HFFc6 (cell line): ENCODE results near the gene SGCE. TPM values are rescaled to one million over a fixed set of nuclear protein-coding genes. Genes with fewer than 3 reads are reported as not detected.
A peak's percentile ranks its signal among the peaks of the same experiment; 100 is the strongest.

Experiments used
- DNase-seq: peaks from one replicate; pipeline ENCODE4 v3.0.0-alpha.2; 2018
- H3K27ac Mint-ChIP-seq: 2 replicates; pipeline ENCODE4 v1.8.0; 2020; ENCODE audit warnings: mild to moderate bottlenecking, mixed read lengths
- H3K27me3 Mint-ChIP-seq: 2 replicates; pipeline ENCODE4 v1.8.0; 2021; ENCODE audit warnings: mild to moderate bottlenecking, moderate library complexity, mixed read lengths; ENCODE audit not compliant: insufficient read depth
- H3K36me3 Mint-ChIP-seq: 2 replicates; pipeline ENCODE4 v1.8.0; 2021; ENCODE audit warnings: low read depth, mixed read lengths
- H3K4me1 Mint-ChIP-seq: 2 replicates; pipeline ENCODE4 v1.8.0; 2020; ENCODE audit warnings: low read depth, mixed read lengths
- H3K4me3 Mint-ChIP-seq: 2 replicates; pipeline ENCODE4 v1.8.0; 2020; ENCODE audit warnings: mild to moderate bottlenecking, moderate library complexity, mixed read lengths
- H3K9me3 Mint-ChIP-seq: 2 replicates; pipeline ENCODE4 v1.8.0; 2020; ENCODE audit warnings: mild to moderate bottlenecking, mixed read lengths
- total RNA-seq, 6 experiments: library from RNA; stranded (reverse); fragmentation: NEBNext Ultra II Directional; extraction: Animal tissue kit (Norgen Biotek cat#: 25700); gene quantifications; 2 replicates in 1 of 6; 3 replicates in 5 of 6; pipeline ENCODE4 v1.2.3, GENCODE V29; 2021
- TF ChIP-seq, protein P1 (sequence below): fragments of 200-600 bp; sonication (generic); IDR thresholded peaks from 2 replicates; pipeline ENCODE4 v1.5.0; 2021; ENCODE audit warnings: antibody characterized with exemption, mild to moderate bottlenecking

SGCE gene
- total RNA-seq, 6 experiments from 2014 or later: 30.2 to 52.7 (median 49.0) TPM

DNA sequence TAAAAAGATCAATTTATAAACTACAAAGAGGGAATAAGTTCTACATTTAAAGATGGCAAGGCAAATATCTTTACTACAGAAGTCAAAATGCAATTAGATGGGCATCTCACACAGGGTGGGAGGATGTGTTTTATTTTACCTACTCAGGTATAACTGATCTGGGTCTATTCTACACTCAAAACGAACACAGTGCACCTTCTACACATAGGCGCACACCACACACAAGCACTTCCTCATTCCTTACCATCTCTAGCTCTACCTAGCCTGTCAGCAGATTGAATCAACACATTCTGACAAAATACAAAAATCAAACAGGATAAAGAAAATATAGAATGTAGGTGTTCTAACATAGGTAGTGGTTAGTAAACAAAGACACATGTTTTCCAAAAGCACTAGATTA, 64.8 kb downstream of the SGCE start:
- Mint-ChIP-seq H3K36me3 (peaks cover 5% of the 10 kb centered on the region; the same call in 1 of the 2 replicates), H3K9me3 (no peaks in the 10 kb centered on the region), H3K27me3 (no peaks in the 10 kb centered on the region), H3K27ac (no peak overlapping the region), H3K4me3 (no peak overlapping the region), H3K4me1 (no peaks in the 10 kb centered on the region)
- TF ChIP-seq, protein P1, sequence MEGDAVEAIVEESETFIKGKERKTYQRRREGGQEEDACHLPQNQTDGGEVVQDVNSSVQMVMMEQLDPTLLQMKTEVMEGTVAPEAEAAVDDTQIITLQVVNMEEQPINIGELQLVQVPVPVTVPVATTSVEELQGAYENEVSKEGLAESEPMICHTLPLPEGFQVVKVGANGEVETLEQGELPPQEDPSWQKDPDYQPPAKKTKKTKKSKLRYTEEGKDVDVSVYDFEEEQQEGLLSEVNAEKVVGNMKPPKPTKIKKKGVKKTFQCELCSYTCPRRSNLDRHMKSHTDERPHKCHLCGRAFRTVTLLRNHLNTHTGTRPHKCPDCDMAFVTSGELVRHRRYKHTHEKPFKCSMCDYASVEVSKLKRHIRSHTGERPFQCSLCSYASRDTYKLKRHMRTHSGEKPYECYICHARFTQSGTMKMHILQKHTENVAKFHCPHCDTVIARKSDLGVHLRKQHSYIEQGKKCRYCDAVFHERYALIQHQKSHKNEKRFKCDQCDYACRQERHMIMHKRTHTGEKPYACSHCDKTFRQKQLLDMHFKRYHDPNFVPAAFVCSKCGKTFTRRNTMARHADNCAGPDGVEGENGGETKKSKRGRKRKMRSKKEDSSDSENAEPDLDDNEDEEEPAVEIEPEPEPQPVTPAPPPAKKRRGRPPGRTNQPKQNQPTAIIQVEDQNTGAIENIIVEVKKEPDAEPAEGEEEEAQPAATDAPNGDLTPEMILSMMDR: no peak
- DNase-seq: no peak

DNA sequence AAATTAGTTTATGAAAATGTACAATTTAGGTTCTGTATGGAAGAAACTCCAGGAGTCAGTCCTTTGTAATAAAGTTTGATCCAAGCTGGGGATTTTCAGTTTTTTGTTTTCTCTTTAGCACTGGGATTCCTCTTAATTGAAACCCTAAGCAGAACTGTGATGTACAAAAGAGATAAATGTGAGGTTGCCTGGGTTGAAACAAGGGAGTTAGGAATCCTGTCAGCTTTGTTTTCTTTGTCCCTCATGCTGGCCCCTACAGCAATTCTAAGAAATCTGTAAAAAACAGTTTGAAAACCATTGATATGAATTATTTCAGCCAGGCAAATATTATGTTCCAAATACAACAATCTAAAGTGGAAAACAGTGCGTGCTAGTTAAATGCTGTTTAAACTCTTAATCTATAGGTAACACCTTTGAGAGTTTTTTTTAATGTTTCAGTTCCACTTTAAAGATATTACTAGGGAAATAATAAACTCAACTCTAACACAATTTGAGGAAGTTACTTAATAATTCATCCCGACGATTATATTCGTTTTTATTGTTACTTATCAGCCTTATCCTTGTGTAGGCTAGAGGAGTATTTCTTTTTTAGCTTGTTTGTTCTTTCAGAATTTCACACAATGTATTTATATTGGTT, 65.3 kb downstream of the SGCE start:
- TF ChIP-seq, protein P1: no peak
- Mint-ChIP-seq H3K4me3 (no peak overlapping the region), H3K27me3 (no peaks in the 10 kb centered on the region), H3K36me3 (peaks cover 5% of the 10 kb centered on the region; the same call in 1 of the 2 replicates), H3K27ac (no peak overlapping the region), H3K9me3 (no peaks in the 10 kb centered on the region), H3K4me1 (no peaks in the 10 kb centered on the region)
- DNase-seq: no peak

DNA sequence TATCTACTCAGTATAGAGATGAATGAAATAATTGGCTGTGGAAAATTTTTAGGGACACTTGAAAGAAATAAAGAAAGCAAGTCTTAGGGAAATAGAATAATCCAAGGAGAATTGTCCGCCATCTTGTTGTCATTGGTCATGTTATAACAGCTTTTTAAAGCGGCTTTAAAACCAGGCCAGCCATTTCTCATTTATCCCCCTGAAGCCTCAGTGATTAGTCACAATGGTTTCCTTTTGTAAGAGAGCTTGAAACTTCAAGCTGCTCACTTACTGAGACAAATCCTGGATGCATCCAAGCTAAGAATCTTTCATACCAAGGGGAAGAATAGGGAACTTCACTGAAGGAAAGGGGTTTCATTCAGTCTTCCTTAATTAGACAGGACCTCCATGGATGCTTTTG, 67.9 kb downstream of the SGCE start:
- H3K27ac Mint-ChIP-seq: no peak overlapping the region
- TF ChIP-seq, protein P1: no peak
- H3K4me3 Mint-ChIP-seq: no peak overlapping the region
- no peaks in the 10 kb centered on the region for H3K4me1 Mint-ChIP-seq
- peaks cover 5% of the 10 kb centered on the region; the same call in 1 of the 2 replicates for H3K36me3 Mint-ChIP-seq
- no peaks in the 10 kb centered on the region for H3K9me3 Mint-ChIP-seq
- DNase-seq: no peak
- no peaks in the 10 kb centered on the region for H3K27me3 Mint-ChIP-seq

DNA sequence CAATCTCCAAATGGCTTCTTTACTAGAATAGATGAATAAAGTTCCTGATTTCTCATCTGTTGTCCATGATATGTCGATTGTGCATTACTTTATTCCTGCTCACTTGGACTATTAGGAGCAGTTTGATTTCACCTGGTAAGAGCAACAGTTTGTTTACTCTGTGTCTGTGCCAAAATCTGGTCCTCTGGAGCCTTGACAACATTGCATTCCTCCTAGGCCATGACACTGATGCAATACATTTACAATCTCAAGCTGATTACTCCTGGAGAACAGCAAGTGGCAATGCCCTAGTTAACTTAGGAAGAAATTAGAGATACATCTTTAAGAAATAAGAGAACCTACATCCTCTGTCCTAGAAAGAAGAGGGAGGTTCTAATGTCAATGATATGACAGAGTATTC, 71.8 kb downstream of the SGCE start:
- Mint-ChIP-seq H3K4me3 (no peak overlapping the region), H3K36me3 (peaks cover 2% of the 10 kb centered on the region; the same call in 1 of the 2 replicates), H3K27me3 (no peaks in the 10 kb centered on the region; the same call in 1 of the 2 replicates), H3K9me3 (no peaks in the 10 kb centered on the region), H3K27ac (no peak overlapping the region), H3K4me1 (peaks cover 17% of the 10 kb centered on the region)
- DNase-seq: no peak
- TF ChIP-seq, protein P1: no peak

DNA sequence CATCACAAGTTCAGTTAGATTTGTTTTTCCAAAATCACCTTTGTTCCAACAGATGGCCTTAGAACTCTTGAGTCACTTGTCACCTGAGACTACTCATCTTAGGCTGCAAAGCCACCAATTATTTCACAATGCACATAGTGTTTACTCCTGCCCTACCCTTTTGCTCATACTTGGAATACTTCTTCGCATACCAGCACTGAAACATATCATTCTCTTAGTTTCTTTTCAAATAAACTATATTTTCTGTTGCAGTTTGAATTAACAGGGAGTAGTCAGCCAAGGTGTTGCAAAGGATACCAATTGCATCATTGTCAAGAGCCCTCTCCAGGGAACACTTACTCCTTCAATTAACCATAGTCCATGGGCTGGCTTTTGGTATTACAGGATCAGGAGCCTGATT, 75.3 kb downstream of the SGCE start:
- Mint-ChIP-seq H3K4me3 (no peak overlapping the region), H3K27ac (no peak overlapping the region)

More for the DNA sequence above, 75.3 kb downstream of the SGCE start:
- no peaks in the 10 kb centered on the region; the same call in 1 of the 2 replicates for H3K27me3 Mint-ChIP-seq
- peaks cover 17% of the 10 kb centered on the region for H3K4me1 Mint-ChIP-seq
- TF ChIP-seq, protein P1: no peak
- H3K36me3 Mint-ChIP-seq: peaks cover 6% of the 10 kb centered on the region
- H3K9me3 Mint-ChIP-seq: peaks cover 6% of the 10 kb centered on the region
- peak; percentile 28 for DNase-seq
